Measurements from ENCODE around the gene SPSB1.

The SPSB1 gene

GRCh38 chr1:9343269-9343668, 50.6 kb downstream of the SPSB1 start:
- TF ChIP-seq POLR2AphosphoS5 (IDR thresholded peaks at IDR 0.05; ENCODE audit: low read depth): no peak
- TF ChIP-seq REST (IDR thresholded peaks at IDR 0.05; ENCODE audit: insufficient replicate concordance, low read depth): no peak
- TF ChIP-seq SPI1 (IDR thresholded peaks at IDR 0.05; ENCODE audit: borderline replicate concordance, low read depth): no peak
- no peak for TF ChIP-seq GABPA (IDR thresholded peaks at IDR 0.05; ENCODE audit: low read depth)
- TF ChIP-seq CTCF (IDR thresholded peaks at IDR 0.05; ENCODE audit: insufficient read depth, low read length): no peak

GRCh38 chr1:9344426-9345200, 51.9 kb downstream of the SPSB1 start:
- no peak overlapping the region for H3K4me3 ChIP-seq (replicated peaks; ENCODE audit: insufficient read depth, low read length)
- TF ChIP-seq GABPA (IDR thresholded peaks at IDR 0.05; ENCODE audit: low read depth) (no peak), CTCF (IDR thresholded peaks at IDR 0.05; ENCODE audit: insufficient read depth, low read length) (no peak), POLR2AphosphoS5 (IDR thresholded peaks at IDR 0.05; ENCODE audit: low read depth) (no peak), REST (IDR thresholded peaks at IDR 0.05; ENCODE audit: insufficient replicate concordance, low read depth) (no peak), SPI1 (IDR thresholded peaks at IDR 0.05; ENCODE audit: borderline replicate concordance, low read depth) (no peak)
- no peak overlapping the region for H3K27ac ChIP-seq (replicated peaks)
- peaks cover 14% of the 10 kb centered on the region for H3K27me3 ChIP-seq (ENCODE audit: insufficient read depth, poor library complexity, severe bottlenecking)
- DNase-seq (ENCODE audit: low read depth in 1 of 2, low spot score in 1 of 2): no peak

More at GRCh38 chr1:9343269-9343668, 50.6 kb downstream of the SPSB1 start:
- Histone ChIP-seq H3K4me3 (replicated peaks; ENCODE audit: insufficient read depth, low read length) (no peak overlapping the region), H3K27me3 (ENCODE audit: insufficient read depth, poor library complexity, severe bottlenecking) (peaks cover 14% of the 10 kb centered on the region), H3K27ac (replicated peaks) (no peak overlapping the region)
- DNase-seq (ENCODE audit: low read depth in 1 of 2, low spot score in 1 of 2): no peak

GRCh38 chr1:9345471-9345870, 52.8 kb downstream of the SPSB1 start:
- TF ChIP-seq SPI1 (IDR thresholded peaks at IDR 0.05; ENCODE audit: borderline replicate concordance, low read depth): no peak
- no peak for TF ChIP-seq GABPA (IDR thresholded peaks at IDR 0.05; ENCODE audit: low read depth)
- TF ChIP-seq POLR2AphosphoS5 (IDR thresholded peaks at IDR 0.05; ENCODE audit: low read depth): no peak
- no peak for TF ChIP-seq REST (IDR thresholded peaks at IDR 0.05; ENCODE audit: insufficient replicate concordance, low read depth)
- TF ChIP-seq CTCF (IDR thresholded peaks at IDR 0.05; ENCODE audit: insufficient read depth, low read length): no peak
- no peak overlapping the region for H3K27ac ChIP-seq (replicated peaks)
- H3K27me3 ChIP-seq (ENCODE audit: insufficient read depth, poor library complexity, severe bottlenecking): peaks cover 14% of the 10 kb centered on the region
- DNase-seq (ENCODE audit: low read depth in 1 of 2, low spot score in 1 of 2): no peak
- H3K4me3 ChIP-seq (replicated peaks; ENCODE audit: insufficient read depth, low read length): no peak overlapping the region

All from HL-60 (cell line).